Natural killer cell treated with Interleukin-12 subunit alpha and Interleukin-12 subunit beta and Interleukin-15 and Interleukin-18, amount 100 ng/mL, for 72 hours (primary cell): ENCODE results near the gene APOA1. TPM values are rescaled to one million over a fixed set of nuclear protein-coding genes. Genes with fewer than 3 reads are reported as not detected.

ENCODE experiments used
- ATAC-seq, 2 donors: fragments of 150-1000 bp; cut with Tn5 transposase in 1 of 2; sonication (Bioruptor Pico), chemical (Tn5 transposase) in 1 of 2; 2 replicates each; pipeline ENCODE4 v1.10.0; 2021
- DNase-seq: peaks from one replicate; pipeline ENCODE4 v3.0.0; 2022; ENCODE audit warnings: low spot score
- H3K27ac Mint-ChIP-seq, 2 donors: 1 replicate in 1 of 2; 2 replicates in 1 of 2; pipeline ENCODE4 v1.8.0; 2022; ENCODE audit warnings: mixed read lengths in 2 of 2, mild to moderate bottlenecking in 1 of 2, moderate library complexity in 1 of 2
- H3K27me3 Mint-ChIP-seq, 2 donors: 1 replicate in 1 of 2; 2 replicates in 1 of 2; pipeline ENCODE4 v1.8.0; 2022; ENCODE audit warnings: mixed read lengths in 2 of 2
- H3K36me3 Mint-ChIP-seq: one replicate; pipeline ENCODE4 v1.8.0; 2022; ENCODE audit warnings: mixed read lengths
- H3K4me1 Mint-ChIP-seq, 2 donors: 1 replicate in 1 of 2; 2 replicates in 1 of 2; pipeline ENCODE4 v1.8.0; 2022; ENCODE audit warnings: low read depth in 2 of 2, mixed read lengths in 2 of 2, mild to moderate bottlenecking in 1 of 2
- H3K4me3 Mint-ChIP-seq: one replicate; pipeline ENCODE4 v1.8.0; 2022; ENCODE audit warnings: mixed read lengths
- H3K9me3 Mint-ChIP-seq: 2 replicates; pipeline ENCODE4 v1.8.0; 2022; ENCODE audit warnings: mixed read lengths
- total RNA-seq, 2 donors: library from RNA; stranded (reverse); gene quantifications; one replicate each; pipeline ENCODE4 v1.2.3, GENCODE V29; 2022

The APOA1 gene
- not detected for total RNA-seq

GRCh38 chr11:116837231-116838091 lies at the start of gene APOA1:
TSS of gene APOA1 (minus strand) at chr11:116837622. CDS start at chr11:116837387, 235 bp downstream.
- Mint-ChIP-seq H3K27me3 (no peaks in the 10 kb centered on the region), H3K4me1 (peaks cover 9 to 11% of the 10 kb centered on the region in 2 donors), H3K4me3 (no peak within 1 kb of the TSS), H3K36me3 (no peaks in the 10 kb centered on the region), H3K27ac (no peak within 1 kb of the TSS), H3K9me3 (no peaks in the 10 kb centered on the region)
- DNase-seq (peak; percentile 54), ATAC-seq (no peak)

- Mint-ChIP-seq H3K4me1 (peaks cover 10 to 16% of the 10 kb centered on the region in 2 donors), H3K27ac (no peak overlapping the region), H3K36me3 (no peaks in the 10 kb centered on the region), H3K9me3 (no peaks in the 10 kb centered on the region), H3K27me3 (no peaks in the 10 kb centered on the region), H3K4me3 (no peak overlapping the region)
- DNase-seq (no peak), ATAC-seq (no peak)
Measured at GRCh38 chr11:116885951-116886655, 48.7 kb upstream of the APOA1 start.

- H3K27ac Mint-ChIP-seq = peak overlapping the region in 1 of 2 donors; percentile 9
- H3K4me1 Mint-ChIP-seq = peaks cover 2 to 10% of the 10 kb centered on the region in 2 donors
- no peak overlapping the region for H3K4me3 Mint-ChIP-seq
- H3K27me3 Mint-ChIP-seq = no peaks in the 10 kb centered on the region
- no peak for DNase-seq
- H3K9me3 Mint-ChIP-seq = no peaks in the 10 kb centered on the region
- no peak for ATAC-seq
- H3K36me3 Mint-ChIP-seq = no peaks in the 10 kb centered on the region
Measured at GRCh38 chr11:116882386-116882785, 45.0 kb upstream of the APOA1 start.

GRCh38 chr11:116881143-116881542 lies 43.7 kb upstream of the APOA1 start:
- DNase-seq (no peak), ATAC-seq (no peak)
- H3K4me3 Mint-ChIP-seq = no peak overlapping the region
- H3K4me1 Mint-ChIP-seq = peaks cover 2 to 10% of the 10 kb centered on the region in 2 donors
- H3K9me3 Mint-ChIP-seq = no peaks in the 10 kb centered on the region
- no peak overlapping the region for H3K27ac Mint-ChIP-seq
- H3K27me3 Mint-ChIP-seq = no peaks in the 10 kb centered on the region
- no peaks in the 10 kb centered on the region for H3K36me3 Mint-ChIP-seq

GRCh38 chr11:116879800-116880625 lies 42.6 kb upstream of the APOA1 start:
- Mint-ChIP-seq H3K27ac (peak overlapping the region in 1 of 2 donors; percentile 40), H3K36me3 (peaks cover 3% of the 10 kb centered on the region)
- peak in 1 of 2 donors; percentile 57 for ATAC-seq

GRCh38 chr11:116876656-116877055 lies 39.2 kb upstream of the APOA1 start:
- Mint-ChIP-seq H3K4me3 (no peak overlapping the region), H3K36me3 (peaks cover 19% of the 10 kb centered on the region), H3K9me3 (no peaks in the 10 kb centered on the region), H3K27ac (no peak overlapping the region), H3K4me1 (peaks cover 5 to 7% of the 10 kb centered on the region in 2 donors), H3K27me3 (no peaks in the 10 kb centered on the region)
- DNase-seq (no peak), ATAC-seq (no peak)

More at GRCh38 chr11:116879800-116880625, 42.6 kb upstream of the APOA1 start:
- no peak overlapping the region for H3K4me3 Mint-ChIP-seq
- no peaks in the 10 kb centered on the region for H3K27me3 Mint-ChIP-seq
- no peak for DNase-seq
- H3K9me3 Mint-ChIP-seq = no peaks in the 10 kb centered on the region
- H3K4me1 Mint-ChIP-seq = peaks cover 2 to 10% of the 10 kb centered on the region in 2 donors

GRCh38 chr11:116875194-116875593 lies 37.8 kb upstream of the APOA1 start:
- Mint-ChIP-seq H3K27ac (no peak overlapping the region), H3K27me3 (no peaks in the 10 kb centered on the region), H3K9me3 (no peaks in the 10 kb centered on the region), H3K36me3 (peaks cover 32% of the 10 kb centered on the region), H3K4me1 (peaks cover 14 to 21% of the 10 kb centered on the region in 2 donors), H3K4me3 (no peak overlapping the region)
- ATAC-seq (no peak), DNase-seq (no peak)

- H3K9me3 Mint-ChIP-seq = no peaks in the 10 kb centered on the region
- H3K36me3 Mint-ChIP-seq = peaks cover 32% of the 10 kb centered on the region
- H3K27ac Mint-ChIP-seq = no peak overlapping the region
- DNase-seq (no peak), ATAC-seq (no peak)
- no peaks in the 10 kb centered on the region for H3K27me3 Mint-ChIP-seq
- peaks cover 16 to 19% of the 10 kb centered on the region in 2 donors for H3K4me1 Mint-ChIP-seq
- no peak overlapping the region for H3K4me3 Mint-ChIP-seq
Measured at GRCh38 chr11:116874251-116874650, 36.8 kb upstream of the APOA1 start.

GRCh38 chr11:116873381-116873780 lies 36.0 kb upstream of the APOA1 start:
- Mint-ChIP-seq H3K36me3 (peaks cover 35% of the 10 kb centered on the region), H3K27ac (no peak overlapping the region), H3K27me3 (no peaks in the 10 kb centered on the region), H3K4me1 (peaks cover 16 to 19% of the 10 kb centered on the region in 2 donors), H3K9me3 (no peaks in the 10 kb centered on the region), H3K4me3 (no peak overlapping the region)
- ATAC-seq (no peak), DNase-seq (no peak)

- H3K4me1 Mint-ChIP-seq = peaks cover 16 to 19% of the 10 kb centered on the region in 2 donors
- ATAC-seq = no peak
- H3K27me3 Mint-ChIP-seq = no peaks in the 10 kb centered on the region
- H3K9me3 Mint-ChIP-seq = no peaks in the 10 kb centered on the region
- no peak overlapping the region for H3K4me3 Mint-ChIP-seq
- H3K36me3 Mint-ChIP-seq = peaks cover 49% of the 10 kb centered on the region
- H3K27ac Mint-ChIP-seq = peak overlapping the region in 1 of 2 donors; percentile 72
- no peak for DNase-seq
Measured at GRCh38 chr11:116871248-116871647, 33.8 kb upstream of the APOA1 start.

- DNase-seq = no peak
- Mint-ChIP-seq H3K4me1 (peaks cover 16 to 23% of the 10 kb centered on the region in 2 donors), H3K27me3 (no peaks in the 10 kb centered on the region)
Measured at GRCh38 chr11:116870054-116870453, 32.6 kb upstream of the APOA1 start.

GRCh38 chr11:116869610-116870009 lies 32.2 kb upstream of the APOA1 start:
- Mint-ChIP-seq H3K4me3 (no peak overlapping the region), H3K27ac (peak overlapping the region; percentile 51 to 72), H3K27me3 (no peaks in the 10 kb centered on the region), H3K36me3 (peaks cover 49% of the 10 kb centered on the region), H3K4me1 (peaks cover 16 to 23% of the 10 kb centered on the region in 2 donors), H3K9me3 (no peaks in the 10 kb centered on the region)
- ATAC-seq (no peak), DNase-seq (no peak)

More at GRCh38 chr11:116870054-116870453, 32.6 kb upstream of the APOA1 start:
- Mint-ChIP-seq H3K9me3 (no peaks in the 10 kb centered on the region), H3K36me3 (peaks cover 51% of the 10 kb centered on the region), H3K4me3 (no peak overlapping the region), H3K27ac (peak overlapping the region; percentile 51 to 72)
- ATAC-seq = peak in 1 of 2 donors; percentile 52

GRCh38 chr11:116868066-116868465 lies 30.6 kb upstream of the APOA1 start:
- no peaks in the 10 kb centered on the region for H3K9me3 Mint-ChIP-seq
- DNase-seq (no peak), ATAC-seq (no peak)
- peaks cover 16 to 23% of the 10 kb centered on the region in 2 donors for H3K4me1 Mint-ChIP-seq
- H3K4me3 Mint-ChIP-seq = no peak overlapping the region
- peak overlapping the region in 1 of 2 donors; percentile 68 for H3K27ac Mint-ChIP-seq
- H3K27me3 Mint-ChIP-seq = no peaks in the 10 kb centered on the region
- peaks cover 55% of the 10 kb centered on the region for H3K36me3 Mint-ChIP-seq
